Astrocyte of the cerebellum (primary cell): Measurements from ENCODE around the gene PPFIA4.

Experiments used
- DNase-seq: peaks from one replicate; pipeline ENCODE4 v3.0.0-alpha.2; 2011; ENCODE audit warnings: low read depth
- H3K4me3 ChIP-seq: 2 replicates; pipeline ENCODE4 v1.5.1; 2011; ENCODE audit warnings: mild to moderate bottlenecking, low read depth, low read length, moderate library complexity
- in situ Hi-C: cut with HindIII; loops from 2 replicates; pipeline ENCODE4 v1.10.0; 2017; ENCODE audit warnings: low sequenced_read_pairs
- TF ChIP-seq, protein P1 (sequence below): IDR thresholded peaks from 2 replicates; pipeline ENCODE4 v1.5.1; 2012; ENCODE audit warnings: low read length, low read depth, moderate library complexity, mild to moderate bottlenecking; ENCODE audit errors: missing control alignments

PPFIA4 gene

DNA sequence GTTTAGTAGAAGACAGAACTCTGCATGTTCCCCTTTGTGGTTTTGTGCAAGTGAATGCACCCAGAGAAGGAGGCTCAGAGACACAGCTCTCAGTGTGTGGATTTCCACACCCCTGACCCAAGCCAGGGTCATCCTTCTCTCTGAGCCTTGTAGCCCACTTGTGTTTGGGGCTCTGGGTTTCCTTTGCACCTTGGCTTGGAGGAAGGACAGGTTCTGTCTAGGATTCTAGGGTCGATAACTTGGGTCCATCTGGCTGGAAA lies 32.3 kb downstream of the PPFIA4 start:
- no peak overlapping the region for H3K4me3 ChIP-seq
- TF ChIP-seq, protein P1, sequence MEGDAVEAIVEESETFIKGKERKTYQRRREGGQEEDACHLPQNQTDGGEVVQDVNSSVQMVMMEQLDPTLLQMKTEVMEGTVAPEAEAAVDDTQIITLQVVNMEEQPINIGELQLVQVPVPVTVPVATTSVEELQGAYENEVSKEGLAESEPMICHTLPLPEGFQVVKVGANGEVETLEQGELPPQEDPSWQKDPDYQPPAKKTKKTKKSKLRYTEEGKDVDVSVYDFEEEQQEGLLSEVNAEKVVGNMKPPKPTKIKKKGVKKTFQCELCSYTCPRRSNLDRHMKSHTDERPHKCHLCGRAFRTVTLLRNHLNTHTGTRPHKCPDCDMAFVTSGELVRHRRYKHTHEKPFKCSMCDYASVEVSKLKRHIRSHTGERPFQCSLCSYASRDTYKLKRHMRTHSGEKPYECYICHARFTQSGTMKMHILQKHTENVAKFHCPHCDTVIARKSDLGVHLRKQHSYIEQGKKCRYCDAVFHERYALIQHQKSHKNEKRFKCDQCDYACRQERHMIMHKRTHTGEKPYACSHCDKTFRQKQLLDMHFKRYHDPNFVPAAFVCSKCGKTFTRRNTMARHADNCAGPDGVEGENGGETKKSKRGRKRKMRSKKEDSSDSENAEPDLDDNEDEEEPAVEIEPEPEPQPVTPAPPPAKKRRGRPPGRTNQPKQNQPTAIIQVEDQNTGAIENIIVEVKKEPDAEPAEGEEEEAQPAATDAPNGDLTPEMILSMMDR = no peak
- no peak for DNase-seq
- in situ Hi-C loops = loop anchor here (5.0 kb wide), 1 partner anchor 169 kb away; the partner anchor contains the start of gene CHIT1

DNA sequence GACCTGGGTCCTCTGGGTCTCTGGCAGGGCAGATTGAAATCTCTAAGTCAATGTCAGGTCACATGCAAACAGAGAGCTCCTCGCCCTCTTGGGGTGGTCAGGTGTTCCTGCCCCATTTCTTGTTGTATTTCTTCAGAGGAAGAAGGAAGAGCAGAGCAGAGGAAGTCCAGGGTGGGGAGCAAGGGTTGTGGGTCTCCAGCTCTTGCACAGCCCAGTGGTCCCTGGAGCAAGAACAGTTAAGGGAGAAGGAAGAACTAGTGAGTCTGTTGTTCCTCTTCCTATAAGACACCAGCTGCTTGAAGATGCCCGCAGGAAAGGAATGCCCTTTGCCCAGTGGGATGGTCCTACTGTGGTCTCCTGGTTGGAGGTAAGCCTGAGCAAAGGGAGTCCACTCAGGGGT lies 33.2 kb downstream of the PPFIA4 start:
- no peak for DNase-seq
- TF ChIP-seq, protein P1 = no peak
- no peak overlapping the region for H3K4me3 ChIP-seq
- in situ Hi-C loops = loop anchor here (5.0 kb wide), 1 partner anchor 168 kb away; the partner anchor contains the start of gene CHIT1

GRCh38 chr1:203060115-203060514 lies 33.8 kb downstream of the PPFIA4 start:
- H3K4me3 ChIP-seq = no peak overlapping the region
- no peak for DNase-seq
- in situ Hi-C loops = no loop called here
- TF ChIP-seq, protein P1 = no peak

GRCh38 chr1:203063287-203063686 lies 37.0 kb downstream of the PPFIA4 start:
- in situ Hi-C loops = no loop called here
- no peak for DNase-seq
- H3K4me3 ChIP-seq = no peak overlapping the region
- TF ChIP-seq, protein P1 = no peak

GRCh38 chr1:203065191-203065590 lies 38.9 kb downstream of the PPFIA4 start:
- TF ChIP-seq, protein P1 = no peak
- in situ Hi-C loops = no loop called here
- H3K4me3 ChIP-seq = no peak overlapping the region
- DNase-seq = no peak

DNA sequence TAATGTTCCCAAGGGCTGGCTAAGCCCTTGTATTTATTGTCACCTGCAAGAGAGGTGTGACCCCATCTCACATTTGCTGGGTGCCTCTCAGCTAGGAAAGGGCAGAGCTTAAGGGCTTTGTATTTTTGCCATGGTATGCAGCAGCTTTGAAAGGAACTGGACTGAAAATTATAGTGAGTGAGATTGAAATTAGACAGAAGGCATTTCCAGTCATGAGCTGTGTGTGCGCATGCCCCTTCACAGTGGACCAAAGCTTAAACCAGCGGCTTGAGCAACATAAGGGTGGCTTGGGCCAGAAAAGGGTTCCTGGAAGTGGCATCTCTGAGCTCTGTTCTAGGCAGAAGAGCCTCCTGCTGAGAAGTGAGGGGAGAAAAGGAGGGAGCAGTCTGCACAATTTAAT lies 39.7 kb downstream of the PPFIA4 start:
- in situ Hi-C loops = no loop called here
- TF ChIP-seq, protein P1 = no peak
- H3K4me3 ChIP-seq = no peak overlapping the region
- no peak for DNase-seq

DNA sequence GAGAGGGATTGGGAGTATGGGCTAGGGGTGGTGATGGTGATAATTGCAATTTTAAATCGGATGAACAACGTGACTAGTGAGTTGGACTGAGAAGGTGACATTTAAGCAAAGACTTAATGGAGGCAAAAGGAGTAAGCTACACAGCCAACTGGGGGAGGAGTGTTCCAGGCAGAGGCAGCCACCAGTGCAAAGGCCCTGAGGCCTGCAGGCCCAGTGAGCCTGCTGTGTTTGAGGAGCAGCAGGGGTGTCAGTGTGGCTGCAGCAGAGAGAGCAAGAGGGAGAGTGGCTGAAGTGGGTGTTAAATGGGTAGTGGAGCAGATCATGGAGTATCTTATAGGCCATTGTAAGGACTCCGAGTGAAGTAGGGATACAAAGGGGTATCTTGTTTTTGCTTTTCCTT lies 40.7 kb downstream of the PPFIA4 start:
- DNase-seq = no peak
- TF ChIP-seq, protein P1 = no peak
- no peak overlapping the region for H3K4me3 ChIP-seq
- in situ Hi-C loops = no loop called here
